Peyer's patch (tissue), 4 donors: ENCODE measurements around the gene NME4. TPM values are rescaled to one million over a fixed set of nuclear protein-coding genes. Genes with fewer than 3 reads are reported as not detected.
A peak's percentile ranks its signal among the peaks of the same experiment; 100 is the strongest.

ENCODE experiments used
- DNase-seq, 3 donors: peaks; one replicate each; pipeline ENCODE4 v3.0.0-alpha.2; 2017 to 2019
- H3K27ac ChIP-seq, 4 donors: fragments of 200-600 bp; sonication (generic); one replicate each; pipeline ENCODE4 v1.5.1; 2016 to 2019
- H3K27me3 ChIP-seq, 2 donors: fragments of 200-600 bp; sonication (generic); one replicate each; pipeline ENCODE4 v1.5.1; 2019
- H3K36me3 ChIP-seq, 3 donors: fragments of 200-600 bp; sonication (generic); one replicate each; pipeline ENCODE4 v1.5.1; 2016 to 2019
- H3K4me1 ChIP-seq, 4 donors: fragments of 200-600 bp; sonication (generic); one replicate each; pipeline ENCODE4 v1.5.1; 2016 to 2019
- H3K4me3 ChIP-seq, 4 donors: fragments of 200-600 bp; sonication (generic); 1 replicate in 3 of 4; 2 replicates in 1 of 4; pipeline ENCODE4 v1.5.1; 2016 to 2019; ENCODE audit warnings: mild to moderate bottlenecking in 1 of 4
- H3K9me3 ChIP-seq, 4 donors: fragments of 200-600 bp; sonication (generic); one replicate each; pipeline ENCODE4 v1.5.1; 2016 to 2019; ENCODE audit warnings: mild to moderate bottlenecking in 1 of 4
- CTCF ChIP-seq, 6 experiments: fragments of 450-650 bp in 4 of 6; fragments of 200-600 bp in 2 of 6; sonication (generic) in 1 of 6; IDR thresholded peaks; one replicate each; pipeline ENCODE4 v1.5.1; 2017 to 2019; ENCODE audit warnings: antibody characterized with exemption in 6 of 6, mild to moderate bottlenecking in 3 of 6, moderate library complexity in 1 of 6
- POLR2A ChIP-seq, 2 donors: fragments of 450-650 bp; IDR thresholded peaks; one replicate each; pipeline ENCODE4 v1.5.1; 2017; ENCODE audit warnings: antibody characterized with exemption in 2 of 2, mild to moderate bottlenecking in 2 of 2, moderate library complexity in 2 of 2
- total RNA-seq, 4 donors: library from RNA; depleted of rRNA; stranded (reverse); fragments of >200 nt; gene quantifications; one replicate each; pipeline ENCODE4 v1.1.0, GENCODE V29; 2016

Gene NME4
- total RNA-seq, 4 donors from 2014 or later, result 9.6 to 65.2 (median 29.5) TPM

- no peaks in the 10 kb centered on the region for H3K27me3 ChIP-seq
- TF ChIP-seq CTCF (IDR thresholded peaks at IDR 0.05), result peak; percentile 60 to 84 (median 74)
- peak; percentile 61 to 64 for TF ChIP-seq POLR2A (IDR thresholded peaks at IDR 0.05)
- H3K27ac ChIP-seq, result peak within 1 kb of the TSS; percentile 71 to 90 (median 79)
- no peaks in the 10 kb centered on the region for H3K36me3 ChIP-seq
- H3K4me3 ChIP-seq, result peak within 1 kb of the TSS; percentile 59 to 93 (median 86)
- peak; percentile 100 for DNase-seq
- no peaks in the 10 kb centered on the region for H3K9me3 ChIP-seq
- H3K4me1 ChIP-seq, result peaks cover 0 to 23% (median 13%) of the 10 kb centered on the region in 4 donors
Observed at GRCh38 chr16:352547-353403, 44.2 kb upstream of the NME4 start, which contains the start of gene AXIN1. TSS of gene AXIN1 (minus strand) at chr16:352723. CDS start at chr16:347025, 5,698 bp downstream.

- H3K27ac ChIP-seq, result peak overlapping the region; percentile 45 to 90 (median 73)
- H3K4me1 ChIP-seq, result peaks cover 0 to 23% (median 13%) of the 10 kb centered on the region in 4 donors
- H3K4me3 ChIP-seq, result peak overlapping the region; percentile 39 to 92 (median 67)
- TF ChIP-seq POLR2A (IDR thresholded peaks at IDR 0.05) (no peak), CTCF (IDR thresholded peaks at IDR 0.05) (no peak)
- no peaks in the 10 kb centered on the region for H3K9me3 ChIP-seq
- DNase-seq, result no peak
- H3K27me3 ChIP-seq, result no peaks in the 10 kb centered on the region
- H3K36me3 ChIP-seq, result no peaks in the 10 kb centered on the region
Observed at GRCh38 chr16:353404-354290, 43.4 kb upstream of the NME4 start.

- no peaks in the 10 kb centered on the region for H3K27me3 ChIP-seq
- H3K9me3 ChIP-seq, result no peaks in the 10 kb centered on the region
- H3K27ac ChIP-seq, result peak overlapping the region in 1 of 4 donors; percentile 31
- no peaks in the 10 kb centered on the region for H3K36me3 ChIP-seq
- H3K4me1 ChIP-seq, result peaks cover 0 to 18% (median 13%) of the 10 kb centered on the region in 4 donors
- H3K4me3 ChIP-seq, result no peak overlapping the region
- no peak for TF ChIP-seq POLR2A (IDR thresholded peaks at IDR 0.05)
- TF ChIP-seq CTCF (IDR thresholded peaks at IDR 0.05), result no peak
- no peak for DNase-seq
Observed at GRCh38 chr16:354291-354881, 42.6 kb upstream of the NME4 start.

GRCh38 chr16:354971-355461 is 42.0 kb upstream of the NME4 start:
- no peaks in the 10 kb centered on the region for H3K9me3 ChIP-seq
- peaks cover 0 to 18% (median 13%) of the 10 kb centered on the region in 4 donors for H3K4me1 ChIP-seq
- no peaks in the 10 kb centered on the region for H3K36me3 ChIP-seq
- no peak for DNase-seq
- H3K27ac ChIP-seq, result peak overlapping the region in 1 of 4 donors; percentile 31
- no peak for TF ChIP-seq POLR2A (IDR thresholded peaks at IDR 0.05)
- no peak for TF ChIP-seq CTCF (IDR thresholded peaks at IDR 0.05)
- H3K27me3 ChIP-seq, result no peaks in the 10 kb centered on the region
- H3K4me3 ChIP-seq, result no peak overlapping the region

GRCh38 chr16:356741-357140 is 40.3 kb upstream of the NME4 start:
- no peak for DNase-seq
- Histone ChIP-seq H3K27ac (no peak overlapping the region), H3K4me1 (peaks cover 0 to 6% (median 5%) of the 10 kb centered on the region in 4 donors), H3K27me3 (no peaks in the 10 kb centered on the region), H3K36me3 (no peaks in the 10 kb centered on the region), H3K4me3 (no peak overlapping the region), H3K9me3 (no peaks in the 10 kb centered on the region)
- TF ChIP-seq POLR2A (IDR thresholded peaks at IDR 0.05), result no peak
- TF ChIP-seq CTCF (IDR thresholded peaks at IDR 0.05), result no peak
